Measurements from ENCODE around the gene FAM221A. TPM values are rescaled to one million over a fixed set of nuclear protein-coding genes. Genes with fewer than 3 reads are reported as not detected.

Gene FAM221A
- total RNA-seq, 1 donor: 0.43 TPM

DNA sequence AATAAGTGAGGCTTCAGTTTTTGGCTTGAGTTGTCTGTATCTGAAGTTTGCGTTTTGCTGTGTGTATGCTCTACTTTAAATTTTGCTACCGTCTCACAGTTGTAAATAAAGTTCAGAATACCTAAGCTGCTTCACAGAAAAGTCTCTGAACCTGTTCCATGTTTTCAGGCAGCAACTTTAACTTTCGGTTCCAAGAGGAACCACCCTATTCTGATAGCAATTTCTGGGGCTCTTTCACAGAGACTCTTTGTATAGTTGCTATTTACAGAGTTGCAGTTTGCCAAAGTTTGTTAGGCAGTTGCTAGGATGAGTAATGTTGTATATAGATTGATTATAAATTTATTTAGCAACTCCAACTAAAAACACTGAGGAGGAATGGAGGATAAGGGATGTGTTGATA lies 5.7 kb downstream of the FAM221A start:
- DNase-seq (ENCODE audit: low read depth): no peak
- no peak overlapping the region for H3K4me3 ChIP-seq (ENCODE audit: low read depth, low read length)
- TF ChIP-seq, protein P1, sequence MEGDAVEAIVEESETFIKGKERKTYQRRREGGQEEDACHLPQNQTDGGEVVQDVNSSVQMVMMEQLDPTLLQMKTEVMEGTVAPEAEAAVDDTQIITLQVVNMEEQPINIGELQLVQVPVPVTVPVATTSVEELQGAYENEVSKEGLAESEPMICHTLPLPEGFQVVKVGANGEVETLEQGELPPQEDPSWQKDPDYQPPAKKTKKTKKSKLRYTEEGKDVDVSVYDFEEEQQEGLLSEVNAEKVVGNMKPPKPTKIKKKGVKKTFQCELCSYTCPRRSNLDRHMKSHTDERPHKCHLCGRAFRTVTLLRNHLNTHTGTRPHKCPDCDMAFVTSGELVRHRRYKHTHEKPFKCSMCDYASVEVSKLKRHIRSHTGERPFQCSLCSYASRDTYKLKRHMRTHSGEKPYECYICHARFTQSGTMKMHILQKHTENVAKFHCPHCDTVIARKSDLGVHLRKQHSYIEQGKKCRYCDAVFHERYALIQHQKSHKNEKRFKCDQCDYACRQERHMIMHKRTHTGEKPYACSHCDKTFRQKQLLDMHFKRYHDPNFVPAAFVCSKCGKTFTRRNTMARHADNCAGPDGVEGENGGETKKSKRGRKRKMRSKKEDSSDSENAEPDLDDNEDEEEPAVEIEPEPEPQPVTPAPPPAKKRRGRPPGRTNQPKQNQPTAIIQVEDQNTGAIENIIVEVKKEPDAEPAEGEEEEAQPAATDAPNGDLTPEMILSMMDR (IDR thresholded peaks at IDR 0.05; ENCODE audit: insufficient read depth, low read depth, low read length): no peak

DNA sequence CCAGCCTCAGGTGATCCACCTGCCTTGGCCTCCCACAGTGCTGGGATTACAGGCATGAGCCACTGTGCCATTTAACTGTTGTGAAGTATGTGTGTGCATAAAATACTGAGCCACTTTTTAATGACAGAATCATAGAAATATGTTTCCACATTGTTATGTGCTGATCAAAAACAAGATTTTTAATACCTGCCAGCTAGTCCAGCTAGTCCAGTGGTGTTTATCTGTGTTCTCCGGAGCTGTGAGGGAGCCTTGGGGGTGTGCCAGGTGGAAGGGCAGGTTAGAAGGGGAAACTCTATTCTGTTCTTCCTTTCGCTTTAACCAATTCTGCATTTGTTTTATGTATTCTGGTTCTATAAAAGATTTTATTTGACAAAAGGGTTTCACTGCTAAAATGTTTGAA lies 7.0 kb downstream of the FAM221A start:
- DNase-seq (ENCODE audit: low read depth): no peak
- H3K4me3 ChIP-seq (ENCODE audit: low read depth, low read length): no peak overlapping the region
- TF ChIP-seq, protein P1 (IDR thresholded peaks at IDR 0.05; ENCODE audit: insufficient read depth, low read depth, low read length): no peak

DNA sequence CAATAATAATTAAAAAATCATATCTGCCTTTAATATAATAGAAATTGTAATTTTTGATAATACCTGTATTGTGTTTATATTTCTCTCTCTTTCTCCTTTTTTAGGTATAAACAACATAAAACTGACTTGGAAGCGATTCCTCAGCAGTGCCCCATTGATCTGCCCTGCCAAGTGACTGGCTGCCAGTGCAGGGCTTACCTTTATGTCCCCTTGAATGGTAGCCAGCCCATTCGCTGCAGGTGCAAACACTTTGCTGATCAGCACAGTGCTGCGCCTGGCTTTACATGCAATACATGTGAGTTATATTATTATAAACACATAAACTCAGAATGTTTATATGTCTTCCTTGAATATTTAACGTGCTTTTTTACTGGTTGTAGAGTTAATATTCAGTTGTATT lies 9.2 kb downstream of the FAM221A start:
- TF ChIP-seq, protein P1 (IDR thresholded peaks at IDR 0.05; ENCODE audit: insufficient read depth, low read depth, low read length): no peak
- no peak overlapping the region for H3K4me3 ChIP-seq (ENCODE audit: low read depth, low read length)
- DNase-seq (ENCODE audit: low read depth): no peak

DNA sequence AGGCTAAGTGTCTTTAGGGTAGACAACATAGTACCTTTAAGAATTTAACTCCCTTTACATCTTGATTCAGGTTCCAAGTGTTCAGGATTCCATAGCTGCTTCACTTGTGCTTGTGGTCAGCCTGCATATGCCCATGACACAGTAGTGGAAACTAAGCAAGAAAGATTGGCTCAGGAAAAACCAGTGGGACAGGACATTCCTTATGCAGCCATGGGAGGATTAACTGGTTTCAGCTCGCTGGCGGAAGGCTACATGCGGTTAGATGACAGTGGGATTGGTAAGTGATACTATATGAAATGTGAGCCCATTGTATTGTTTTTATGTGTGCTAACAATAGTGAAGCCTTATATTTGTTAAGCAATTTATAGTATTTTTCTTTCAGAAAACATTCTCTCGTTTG lies 11.3 kb downstream of the FAM221A start:
- H3K4me3 ChIP-seq (ENCODE audit: low read depth, low read length): no peak overlapping the region
- DNase-seq (ENCODE audit: low read depth): no peak
- TF ChIP-seq, protein P1 (IDR thresholded peaks at IDR 0.05; ENCODE audit: insufficient read depth, low read depth, low read length): no peak

DNA sequence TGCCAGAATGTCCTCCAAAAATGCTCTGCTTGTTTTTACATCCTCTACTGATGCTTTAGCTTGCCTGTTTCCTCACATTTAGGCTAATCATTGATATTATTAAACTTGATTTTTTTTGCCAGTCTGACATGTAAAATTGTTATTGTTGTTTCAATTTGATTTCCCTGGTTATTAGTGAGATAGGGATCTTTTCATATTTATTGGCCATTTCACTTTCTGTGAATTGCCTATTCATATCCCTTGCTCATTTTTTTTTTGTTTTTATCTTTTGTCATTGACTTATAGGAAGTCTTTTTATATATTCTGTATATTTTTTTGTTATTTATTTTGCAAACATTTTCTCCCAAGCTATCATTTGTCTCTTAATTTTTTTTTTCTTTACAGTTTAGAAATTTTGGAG lies 13.2 kb downstream of the FAM221A start:
- TF ChIP-seq, protein P1 (IDR thresholded peaks at IDR 0.05; ENCODE audit: insufficient read depth, low read depth, low read length): no peak
- no peak overlapping the region for H3K4me3 ChIP-seq (ENCODE audit: low read depth, low read length)
- no peak for DNase-seq (ENCODE audit: low read depth)

DNA sequence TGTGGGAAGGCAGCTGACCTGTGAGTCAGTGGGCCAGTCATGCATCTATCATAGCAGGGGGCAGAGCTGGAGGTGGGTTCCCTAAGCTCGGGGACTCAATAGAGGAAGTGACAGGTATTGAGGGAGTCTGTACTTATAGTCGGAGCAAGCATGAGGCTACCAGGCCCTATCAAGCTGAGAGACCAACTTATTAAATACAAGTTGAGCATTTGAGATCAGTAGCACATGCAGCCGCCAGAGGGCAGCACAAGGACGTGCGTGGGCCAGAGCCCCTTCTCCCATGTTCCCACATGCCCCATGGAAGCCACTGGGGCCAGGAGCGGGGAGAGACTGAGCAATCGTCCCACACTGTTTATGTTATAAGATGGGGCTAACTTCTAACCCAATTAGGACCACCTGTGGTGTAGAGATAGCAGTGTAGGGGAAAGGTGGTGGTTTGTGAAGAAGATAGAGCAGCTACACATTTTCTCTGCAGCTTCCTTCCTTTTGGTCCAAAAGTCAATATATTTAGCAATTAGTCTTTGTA lies 17.0 kb downstream of the FAM221A start:
- TF ChIP-seq, protein P1 (IDR thresholded peaks at IDR 0.05; ENCODE audit: insufficient read depth, low read depth, low read length): peak; percentile 85
- DNase-seq (ENCODE audit: low read depth): peak; percentile 72
- no peak overlapping the region for H3K4me3 ChIP-seq (ENCODE audit: low read depth, low read length)

DNA sequence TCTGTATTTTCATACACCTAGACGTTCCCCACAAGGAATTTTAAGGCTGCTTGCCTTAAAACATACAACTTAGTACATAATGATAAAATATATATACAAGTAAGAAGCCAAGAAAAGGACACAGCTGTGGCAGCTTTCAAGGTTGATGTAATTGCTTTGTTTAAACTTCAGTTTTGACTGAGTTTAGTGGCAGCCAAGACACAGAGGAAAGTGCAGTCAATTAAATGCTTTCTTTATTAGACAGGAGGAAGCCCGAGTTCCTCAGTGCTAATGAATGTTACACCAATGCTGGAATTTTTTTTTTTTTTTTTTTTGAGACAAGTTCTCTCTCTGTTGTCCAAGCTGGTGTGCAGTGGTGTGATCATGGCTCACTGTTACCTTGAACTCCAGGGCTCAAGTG lies 18.8 kb downstream of the FAM221A start:
- TF ChIP-seq, protein P1 (IDR thresholded peaks at IDR 0.05; ENCODE audit: insufficient read depth, low read depth, low read length): no peak
- no peak overlapping the region for H3K4me3 ChIP-seq (ENCODE audit: low read depth, low read length)
- DNase-seq (ENCODE audit: low read depth): no peak
